ENCODE data around the gene TNFAIP8L3. TPM values are rescaled to one million over a fixed set of nuclear protein-coding genes. Genes with fewer than 3 reads are reported as not detected.

Gene TNFAIP8L3
- polyA plus RNA-seq, 1 experiment: 0.30 TPM

- Histone ChIP-seq H3K4me3 (ENCODE audit: low read depth, low read length) (no peak overlapping the region), H3K27me3 (ENCODE audit: control insufficient read depth, insufficient read depth, low read length) (no peaks in the 10 kb centered on the region), H3K27ac (ENCODE audit: low read depth, low read length) (no peak overlapping the region), H3K9me3 (ENCODE audit: control insufficient read depth, insufficient read depth, low read length) (no peaks in the 10 kb centered on the region)
- POLR2A ChIA-PET: no interaction called here
- TF ChIP-seq, protein P1, sequence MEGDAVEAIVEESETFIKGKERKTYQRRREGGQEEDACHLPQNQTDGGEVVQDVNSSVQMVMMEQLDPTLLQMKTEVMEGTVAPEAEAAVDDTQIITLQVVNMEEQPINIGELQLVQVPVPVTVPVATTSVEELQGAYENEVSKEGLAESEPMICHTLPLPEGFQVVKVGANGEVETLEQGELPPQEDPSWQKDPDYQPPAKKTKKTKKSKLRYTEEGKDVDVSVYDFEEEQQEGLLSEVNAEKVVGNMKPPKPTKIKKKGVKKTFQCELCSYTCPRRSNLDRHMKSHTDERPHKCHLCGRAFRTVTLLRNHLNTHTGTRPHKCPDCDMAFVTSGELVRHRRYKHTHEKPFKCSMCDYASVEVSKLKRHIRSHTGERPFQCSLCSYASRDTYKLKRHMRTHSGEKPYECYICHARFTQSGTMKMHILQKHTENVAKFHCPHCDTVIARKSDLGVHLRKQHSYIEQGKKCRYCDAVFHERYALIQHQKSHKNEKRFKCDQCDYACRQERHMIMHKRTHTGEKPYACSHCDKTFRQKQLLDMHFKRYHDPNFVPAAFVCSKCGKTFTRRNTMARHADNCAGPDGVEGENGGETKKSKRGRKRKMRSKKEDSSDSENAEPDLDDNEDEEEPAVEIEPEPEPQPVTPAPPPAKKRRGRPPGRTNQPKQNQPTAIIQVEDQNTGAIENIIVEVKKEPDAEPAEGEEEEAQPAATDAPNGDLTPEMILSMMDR (IDR thresholded peaks at IDR 0.05; ENCODE audit: low read depth, low read length): no peak
- DNase-seq (ENCODE audit: low read depth, low spot score): no peak
- CTCF ChIA-PET: interaction anchor here (1.1 to 2.6 kb wide), 2 partner anchors 14 to 44 kb away, joined by 3 to 10 read pairs; no protein-coding TSS in a partner anchor
These were observed 24.4 kb upstream of the TNFAIP8L3 start for GRCh38 chr15:51119120-51119519.

GRCh38 chr15:51117270-51117669 lies 22.6 kb upstream of the TNFAIP8L3 start:
- Histone ChIP-seq H3K27me3 (ENCODE audit: control insufficient read depth, insufficient read depth, low read length) (no peaks in the 10 kb centered on the region), H3K9me3 (ENCODE audit: control insufficient read depth, insufficient read depth, low read length) (no peaks in the 10 kb centered on the region), H3K4me3 (ENCODE audit: low read depth, low read length) (no peak overlapping the region), H3K27ac (ENCODE audit: low read depth, low read length) (no peak overlapping the region)
- ChIA-PET POLR2A (no interaction called here), CTCF (interaction anchor here (1.2 to 2.6 kb wide), 3 partner anchors 16 to 285 kb away, joined by 4 to 10 read pairs (median 8); no protein-coding TSS in a partner anchor)
- no peak for DNase-seq (ENCODE audit: low read depth, low spot score)
- TF ChIP-seq, protein P1 (IDR thresholded peaks at IDR 0.05; ENCODE audit: low read depth, low read length): no peak

- Histone ChIP-seq H3K27me3 (ENCODE audit: control insufficient read depth, insufficient read depth, low read length) (no peaks in the 10 kb centered on the region), H3K27ac (ENCODE audit: low read depth, low read length) (no peak overlapping the region), H3K9me3 (ENCODE audit: control insufficient read depth, insufficient read depth, low read length) (no peaks in the 10 kb centered on the region), H3K4me3 (ENCODE audit: low read depth, low read length) (no peak overlapping the region)
- DNase-seq (ENCODE audit: low read depth, low spot score): no peak
- ChIA-PET CTCF (no interaction called here), POLR2A (no interaction called here)
- TF ChIP-seq, protein P1 (IDR thresholded peaks at IDR 0.05; ENCODE audit: low read depth, low read length): no peak
These were observed 19.9 kb upstream of the TNFAIP8L3 start for GRCh38 chr15:51114437-51115119.

- POLR2A ChIA-PET: no interaction called here
These were observed 17.4 kb upstream of the TNFAIP8L3 start for GRCh38 chr15:51112078-51112477.

DNA sequence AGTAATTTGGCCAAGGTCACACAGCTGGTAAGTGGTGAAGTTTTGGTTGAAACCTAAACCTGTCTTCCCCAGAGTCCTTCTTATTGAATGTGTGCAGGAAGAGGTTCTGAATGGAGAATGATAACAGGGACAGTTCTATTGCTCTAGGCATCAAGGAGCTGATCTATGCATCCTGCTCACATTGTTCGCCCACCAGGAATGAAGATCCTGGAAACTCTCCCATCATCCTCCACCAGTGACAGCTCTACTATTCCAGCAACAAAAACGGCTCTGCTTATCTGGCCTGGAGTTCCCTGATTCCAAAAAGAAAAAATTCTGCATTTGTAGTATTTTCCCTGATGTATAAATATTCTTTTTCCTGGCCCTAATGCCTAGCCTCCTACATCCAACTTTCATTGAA lies 16.4 kb upstream of the TNFAIP8L3 start:
- Histone ChIP-seq H3K4me3 (ENCODE audit: low read depth, low read length) (no peak overlapping the region), H3K27me3 (ENCODE audit: control insufficient read depth, insufficient read depth, low read length) (no peaks in the 10 kb centered on the region), H3K27ac (ENCODE audit: low read depth, low read length) (no peak overlapping the region), H3K9me3 (ENCODE audit: control insufficient read depth, insufficient read depth, low read length) (no peaks in the 10 kb centered on the region)
- ChIA-PET CTCF (interaction anchor here (0.6 to 1.9 kb wide), 2 partner anchors 31 to 52 kb away, joined by 4 to 7 read pairs; no protein-coding TSS in a partner anchor), POLR2A (no interaction called here)
- no peak for DNase-seq (ENCODE audit: low read depth, low spot score)
- TF ChIP-seq, protein P1 (IDR thresholded peaks at IDR 0.05; ENCODE audit: low read depth, low read length): no peak

More at GRCh38 chr15:51112078-51112477, 17.4 kb upstream of the TNFAIP8L3 start:
- CTCF ChIA-PET: interaction anchor here (1.1 to 1.9 kb wide), 2 partner anchors 21 to 51 kb away, joined by 7 to 9 read pairs; no protein-coding TSS in a partner anchor
- DNase-seq (ENCODE audit: low read depth, low spot score): no peak
- no peaks in the 10 kb centered on the region for H3K9me3 ChIP-seq (ENCODE audit: control insufficient read depth, insufficient read depth, low read length)
- no peak overlapping the region for H3K27ac ChIP-seq (ENCODE audit: low read depth, low read length)
- H3K4me3 ChIP-seq (ENCODE audit: low read depth, low read length): no peak overlapping the region
- TF ChIP-seq, protein P1 (IDR thresholded peaks at IDR 0.05; ENCODE audit: low read depth, low read length): no peak
- H3K27me3 ChIP-seq (ENCODE audit: control insufficient read depth, insufficient read depth, low read length): no peaks in the 10 kb centered on the region
